NCI-H446 treated with DMSO at 0.1 percent for 48 hours (cell line): ENCODE measurements around the gene CSMD2.

Experiments used
- DNase-seq: peaks from one replicate; lab custom pipeline; 2025; lab: John Stamatoyannopoulos, UW

Gene CSMD2

DNA sequence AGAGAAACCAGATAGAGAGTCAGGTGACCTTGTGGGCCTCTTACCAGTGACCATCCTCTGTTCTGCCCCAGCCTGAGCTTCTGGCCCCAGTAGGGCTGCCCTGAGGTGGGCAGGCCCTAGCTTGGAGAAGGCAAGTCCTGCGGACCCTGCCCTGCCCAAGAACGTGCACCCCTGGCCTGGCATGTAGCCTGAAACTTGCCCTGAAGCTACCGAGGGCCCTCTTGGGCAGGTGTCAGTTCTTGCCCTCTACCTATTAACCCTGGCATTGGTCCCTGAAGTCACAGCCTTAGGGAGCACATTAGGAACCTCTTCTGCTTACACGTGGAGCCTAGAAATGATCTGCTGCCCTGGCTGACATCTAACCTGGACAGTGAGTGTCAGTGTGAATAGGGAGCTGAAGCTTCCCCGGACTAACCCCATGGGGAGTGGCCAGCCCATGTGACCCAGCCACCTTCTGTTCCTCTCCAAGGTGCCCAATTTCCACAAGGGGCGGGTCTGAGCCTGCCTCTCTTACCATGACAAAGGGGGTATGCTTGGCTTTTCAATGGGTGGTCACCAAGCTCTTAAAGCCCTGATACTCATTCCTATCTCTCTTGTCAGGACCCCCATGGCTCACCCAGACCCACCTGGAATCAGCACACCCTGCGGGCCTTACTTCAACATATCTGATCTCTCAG, 529.6 kb downstream of the CSMD2 start:
- no peak for DNase-seq

DNA sequence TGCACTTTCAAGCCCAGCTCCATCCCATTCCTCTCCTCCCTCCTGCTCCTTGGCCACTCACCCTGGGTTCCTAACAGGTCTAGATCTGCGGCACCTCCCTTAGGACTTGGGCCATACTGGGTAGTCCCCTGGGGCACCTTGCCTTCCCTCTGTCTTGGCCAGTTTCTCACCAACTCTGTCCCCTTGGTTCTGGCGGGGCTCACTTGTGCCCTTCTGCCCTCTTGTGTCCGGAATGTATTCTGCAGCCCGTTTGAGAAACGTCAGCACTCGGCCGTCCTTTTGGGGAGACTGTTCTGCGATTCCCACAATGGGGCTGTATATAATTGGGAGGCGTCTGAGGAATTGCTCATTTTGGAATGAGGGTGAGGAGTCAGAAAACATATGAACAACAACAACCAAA, 530.2 kb downstream of the CSMD2 start:
- DNase-seq, result no peak

DNA sequence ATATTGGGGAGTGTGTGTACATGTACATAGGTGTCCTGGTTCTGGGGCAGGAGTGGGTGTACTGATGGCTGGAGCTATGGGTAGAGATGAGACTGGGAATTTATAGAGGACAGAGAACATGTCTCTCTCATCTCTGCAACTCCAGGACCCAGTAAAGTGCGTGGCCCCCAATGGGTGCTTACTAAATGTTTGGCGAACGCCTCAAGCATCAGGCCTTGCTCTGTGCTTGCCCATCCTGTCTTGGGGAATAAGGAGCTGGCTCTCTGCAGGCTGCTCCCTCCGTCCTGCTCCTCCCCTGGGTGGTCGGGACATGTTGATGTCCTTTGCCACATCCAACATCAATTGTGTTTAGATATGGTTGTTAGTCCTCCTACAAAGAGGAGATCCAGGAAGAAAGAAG, 530.9 kb downstream of the CSMD2 start:
- DNase-seq, result no peak

- DNase-seq, result peak; percentile 42
Observed at GRCh38 chr1:33633019-33633801, 531.8 kb downstream of the CSMD2 start.

DNA sequence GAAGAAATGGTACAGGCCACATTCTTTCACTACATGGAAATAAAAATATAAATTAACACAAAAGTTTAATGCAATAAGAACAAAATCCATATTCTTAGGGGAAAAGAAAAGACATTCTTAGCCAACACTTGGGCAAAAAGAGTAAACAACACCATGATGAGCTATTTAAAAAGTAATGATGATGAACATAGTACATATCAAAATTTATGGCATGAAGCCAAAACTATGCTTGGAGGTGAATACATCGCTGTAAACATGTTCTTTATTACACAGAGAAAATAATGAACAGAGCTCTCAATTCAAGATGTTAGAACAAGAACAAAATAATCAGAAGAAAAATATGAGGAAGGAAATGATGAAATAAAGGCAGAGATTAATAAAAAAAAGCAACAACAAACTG, 534.3 kb downstream of the CSMD2 start:
- DNase-seq, result no peak

- no peak for DNase-seq
Observed at GRCh38 chr1:33626801-33627200, 538.2 kb downstream of the CSMD2 start.

DNA sequence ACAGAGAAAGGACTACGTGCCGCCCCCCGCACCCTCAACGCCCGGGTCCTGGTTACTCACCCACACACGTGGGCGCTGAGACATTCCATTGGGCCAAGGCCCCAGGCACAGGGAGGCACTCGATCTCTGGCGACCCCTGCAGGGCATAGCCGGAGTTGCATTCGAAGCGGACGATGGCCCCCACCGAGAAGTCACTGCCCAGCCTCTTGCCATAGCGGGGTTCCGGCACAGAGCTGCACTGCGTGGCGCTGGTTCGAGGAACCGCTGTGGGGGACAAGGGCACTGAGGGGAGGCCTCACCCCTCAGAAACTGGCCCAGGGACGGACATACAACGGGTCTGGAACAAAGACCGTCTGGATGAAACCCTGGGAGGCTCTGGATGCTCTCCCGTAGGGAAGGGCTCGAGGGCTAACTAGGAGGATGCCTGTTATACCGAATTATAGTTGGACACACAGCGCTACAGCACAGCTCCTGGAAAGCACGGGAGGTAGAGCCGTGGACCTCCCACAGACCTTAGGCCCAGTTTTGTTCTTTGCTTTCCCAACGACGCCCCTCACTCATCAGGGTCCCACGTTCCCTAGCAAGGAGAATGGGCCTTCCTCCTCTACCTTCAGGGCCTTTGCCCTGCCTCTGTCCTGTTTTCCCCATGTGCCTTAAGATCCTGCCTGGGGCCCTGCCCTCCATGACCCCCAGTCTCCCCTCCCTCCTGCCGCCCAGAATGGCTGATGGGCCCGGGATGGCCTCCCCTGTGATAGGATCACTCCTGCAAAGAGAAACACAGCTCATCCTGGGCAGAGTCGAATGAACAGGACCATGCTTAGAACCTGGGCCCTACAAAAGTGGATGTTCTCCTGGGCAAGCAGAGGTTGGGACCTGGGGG, 539.8 kb downstream of the CSMD2 start:
- no peak for DNase-seq

DNA sequence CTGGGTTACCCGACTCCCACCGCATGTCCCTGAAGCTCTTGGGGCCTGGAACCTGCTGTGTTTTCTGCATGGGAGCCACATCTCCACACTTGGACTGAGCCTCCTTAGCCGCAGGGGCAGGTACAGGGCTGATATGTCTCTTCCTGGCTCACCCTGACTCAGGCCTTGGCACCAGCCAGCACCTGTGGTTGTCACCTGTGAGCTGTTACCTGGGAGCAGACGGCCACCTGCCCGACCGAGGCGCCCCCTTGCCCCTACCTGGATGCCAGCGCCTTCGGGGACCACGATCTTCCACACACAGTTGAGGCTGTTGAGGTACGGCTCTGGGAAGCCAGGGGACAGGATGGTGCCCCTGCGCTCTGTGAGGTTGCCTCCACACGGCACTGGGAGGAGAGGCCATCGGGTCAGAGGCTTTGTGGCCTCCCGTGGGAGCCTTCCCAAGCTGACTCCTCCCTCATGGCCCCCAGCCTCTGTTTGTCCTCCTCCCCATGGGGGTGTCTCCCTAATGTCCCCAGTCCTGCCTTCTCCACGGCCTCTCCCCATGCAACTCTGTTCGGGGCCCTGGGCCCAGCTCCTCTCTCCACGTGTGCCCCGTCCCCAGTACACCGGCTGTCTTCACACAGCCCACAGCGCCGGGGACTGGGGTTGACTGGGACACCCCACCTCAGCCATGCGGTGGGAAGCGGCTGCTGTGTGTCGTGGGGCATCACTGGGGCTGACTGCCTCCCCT, 540.6 kb downstream of the CSMD2 start:
- DNase-seq, result no peak

DNA sequence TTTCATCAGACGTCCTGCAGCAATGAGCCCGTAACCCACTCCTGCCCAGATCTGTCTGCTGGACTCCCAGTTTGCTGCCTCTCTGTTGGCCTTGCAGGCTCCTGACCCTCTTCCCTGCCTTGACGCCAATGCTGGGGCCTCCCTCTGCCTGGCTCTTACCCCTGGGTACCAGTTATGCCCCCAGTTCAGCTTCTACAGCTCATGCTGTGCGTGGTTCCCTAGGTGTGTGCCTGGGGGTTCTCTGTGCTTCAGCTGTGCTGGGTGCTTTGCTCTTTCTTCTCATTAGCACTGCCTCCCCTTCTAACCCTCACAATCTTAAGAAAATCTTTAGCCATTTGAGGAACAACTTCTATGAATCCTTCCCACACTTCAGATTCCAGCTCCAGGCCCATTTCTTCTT, 541.2 kb downstream of the CSMD2 start:
- no peak for DNase-seq

DNA sequence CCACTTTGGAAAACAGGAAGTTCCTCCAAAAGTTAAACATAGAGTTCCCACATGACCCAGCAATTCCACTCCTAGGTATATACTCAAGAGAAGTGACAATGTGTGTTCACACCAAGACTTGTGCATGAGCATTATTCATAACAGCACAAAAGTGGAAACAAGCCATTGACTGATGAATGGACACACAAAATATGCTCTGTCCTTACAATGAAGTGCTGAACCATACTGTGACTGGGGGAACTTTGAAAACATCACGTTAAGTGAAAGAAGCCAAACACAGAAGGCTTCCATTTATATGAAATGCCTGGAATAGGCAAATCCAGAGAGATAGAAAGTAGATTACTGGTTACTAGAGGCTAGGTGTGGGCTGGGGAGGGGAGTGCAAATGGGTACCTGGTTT, 542.3 kb downstream of the CSMD2 start:
- no peak for DNase-seq

- DNase-seq, result no peak
Observed at GRCh38 chr1:33618636-33619035, 546.4 kb downstream of the CSMD2 start.

GRCh38 chr1:33617451-33617850, 547.6 kb downstream of the CSMD2 start:
- no peak for DNase-seq

DNA sequence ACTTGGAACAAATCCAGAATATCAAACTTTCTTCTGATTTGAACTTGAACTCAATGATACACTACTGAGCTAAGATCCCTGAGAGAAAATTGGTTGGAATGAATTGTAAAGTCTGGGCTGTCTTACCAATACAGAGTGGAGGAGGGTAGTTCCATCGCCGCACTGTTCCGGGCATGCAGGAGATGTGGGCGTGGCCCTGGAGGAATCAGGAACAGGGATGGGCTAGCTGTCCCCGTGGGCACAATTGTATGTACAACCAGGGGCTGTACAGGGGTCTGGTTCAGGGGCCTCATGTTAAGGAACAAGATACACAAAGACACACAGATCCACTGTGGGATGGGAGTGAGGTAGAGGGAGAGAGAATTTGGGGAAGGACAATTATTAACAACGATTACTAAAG, 548.2 kb downstream of the CSMD2 start:
- no peak for DNase-seq

DNA sequence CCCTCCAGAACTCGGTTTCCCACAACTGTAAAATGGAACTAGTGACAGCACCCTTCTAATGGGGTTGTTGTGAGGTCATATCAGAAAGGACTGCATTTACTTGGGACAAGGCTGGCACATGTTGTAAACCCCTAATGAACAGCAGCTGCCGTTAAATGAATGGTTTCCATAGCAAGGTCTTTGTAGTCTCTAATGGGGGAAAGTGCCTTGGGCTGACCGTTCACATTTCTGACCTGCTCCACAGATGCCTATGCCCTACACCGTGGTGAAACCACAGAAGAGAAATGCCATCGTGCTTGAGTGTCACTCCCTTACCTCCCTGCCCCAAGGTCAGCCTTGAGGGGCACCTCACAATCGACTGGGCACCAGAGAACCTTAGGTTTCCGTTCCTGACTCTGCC, 549.5 kb downstream of the CSMD2 start:
- no peak for DNase-seq

- no peak for DNase-seq
Observed at GRCh38 chr1:33610864-33611455, 554.1 kb downstream of the CSMD2 start.

DNA sequence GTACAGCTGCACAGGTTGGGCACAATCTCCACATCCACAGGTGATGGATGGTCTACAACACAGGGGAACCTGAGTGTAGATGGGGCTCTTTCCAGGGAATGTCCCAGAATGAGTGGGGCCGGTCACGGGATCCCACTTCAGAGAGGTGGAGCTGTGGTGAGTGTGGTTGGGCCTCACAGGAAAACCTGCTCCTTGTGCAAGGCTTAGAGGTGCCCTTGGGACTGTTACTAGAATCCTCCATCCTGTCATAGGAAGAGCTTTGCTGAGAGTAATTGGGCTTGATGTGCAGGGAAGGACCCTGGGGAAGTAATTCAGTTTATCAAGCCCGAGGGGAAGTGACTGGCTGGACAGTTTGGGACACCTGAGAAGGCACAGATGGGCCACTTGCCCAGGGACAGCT, 554.6 kb downstream of the CSMD2 start:
- no peak for DNase-seq

DNA sequence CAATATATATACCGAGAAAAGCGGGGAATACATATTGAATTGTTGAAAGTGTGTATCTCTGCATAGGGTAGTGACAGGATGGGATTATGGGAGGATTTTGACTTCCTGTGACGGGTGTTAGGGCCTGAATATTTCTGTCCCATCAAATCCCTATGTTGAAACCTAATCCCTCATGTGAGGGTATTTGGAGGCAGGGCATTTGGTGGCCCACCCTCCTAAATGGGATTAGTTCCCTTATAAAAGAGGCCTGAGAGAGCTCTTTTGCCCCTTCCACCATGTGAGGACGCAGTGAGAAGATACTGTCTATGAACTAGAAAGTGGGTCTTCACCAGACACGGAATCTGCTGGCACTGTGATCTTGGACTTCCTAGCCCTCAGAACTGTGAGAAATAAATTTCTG, 555.3 kb downstream of the CSMD2 start:
- no peak for DNase-seq

GRCh38 chr1:33608825-33609400, 556.1 kb downstream of the CSMD2 start:
- DNase-seq, result no peak

GRCh38 chr1:33607444-33608005, 557.5 kb downstream of the CSMD2 start:
- no peak for DNase-seq

DNA sequence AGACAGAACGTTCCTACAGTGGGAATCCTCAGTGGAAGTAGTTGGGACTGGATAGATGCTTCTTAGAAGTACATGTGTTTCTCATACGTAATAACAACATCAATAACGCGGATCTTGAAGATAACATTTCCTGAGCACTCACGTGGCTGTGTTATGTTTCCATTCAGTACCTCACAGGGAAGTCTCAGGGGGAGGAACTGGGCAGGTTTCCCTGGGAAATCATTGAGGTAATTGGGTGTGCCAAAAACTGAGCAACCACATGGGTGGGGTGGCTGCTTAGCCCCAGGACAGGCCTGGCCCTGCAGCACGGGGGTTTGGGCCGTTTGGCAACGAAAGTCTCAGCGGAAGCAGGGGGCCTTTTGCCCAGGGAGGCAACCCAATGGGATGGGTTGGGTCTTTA, 558.8 kb downstream of the CSMD2 start:
- no peak for DNase-seq

DNA sequence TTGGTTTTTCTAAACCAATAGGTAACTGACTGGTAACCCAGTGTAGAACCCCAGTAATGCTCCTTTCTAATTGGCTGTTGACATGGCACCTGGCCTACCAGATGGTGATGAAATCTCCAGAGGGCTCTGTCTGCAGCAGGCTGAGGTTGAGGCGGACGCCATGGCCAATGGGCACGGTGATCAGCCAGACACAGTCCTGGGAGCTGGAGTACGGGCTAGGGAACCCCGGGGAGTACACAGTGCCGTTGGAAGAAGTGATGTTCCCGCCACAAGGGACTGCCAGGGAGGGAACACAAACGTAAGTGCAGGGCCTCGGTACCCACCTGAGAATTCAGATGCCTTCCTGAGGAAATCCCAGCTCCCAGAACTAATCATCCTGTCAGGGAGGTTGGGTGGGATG, 562.8 kb downstream of the CSMD2 start:
- DNase-seq, result no peak
